GM18951 (cell line): Measurements from ENCODE around the gene ZSWIM1.

Experiments
- POLR2A ChIP-seq: IDR thresholded peaks from 4 replicates; pipeline ENCODE4 v1.6.1; 2011; ENCODE audit warnings: mild to moderate bottlenecking; ENCODE audit not compliant: insufficient read length, insufficient read depth; ENCODE audit errors: extremely low read depth
- in situ Hi-C: fragments of 300-500 bp; cut with MboI; formaldehyde crosslinking; loops from one replicate; pipeline ENCODE4 v1.12.0; 2022; ENCODE audit warnings: low sequenced_read_pairs, mixed read lengths, inconsistent platforms; ENCODE audit not compliant: unreplicated experiment

The ZSWIM1 gene

GRCh38 chr20:45887346-45887715 is 6.3 kb downstream of the ZSWIM1 start, which contains the start of gene SPATA25:
TSS of gene SPATA25 (minus strand) at chr20:45887622. CDS start at chr20:45887590, 32 bp downstream.
- in situ Hi-C loops: no loop called here
- TF ChIP-seq POLR2A: no peak

DNA sequence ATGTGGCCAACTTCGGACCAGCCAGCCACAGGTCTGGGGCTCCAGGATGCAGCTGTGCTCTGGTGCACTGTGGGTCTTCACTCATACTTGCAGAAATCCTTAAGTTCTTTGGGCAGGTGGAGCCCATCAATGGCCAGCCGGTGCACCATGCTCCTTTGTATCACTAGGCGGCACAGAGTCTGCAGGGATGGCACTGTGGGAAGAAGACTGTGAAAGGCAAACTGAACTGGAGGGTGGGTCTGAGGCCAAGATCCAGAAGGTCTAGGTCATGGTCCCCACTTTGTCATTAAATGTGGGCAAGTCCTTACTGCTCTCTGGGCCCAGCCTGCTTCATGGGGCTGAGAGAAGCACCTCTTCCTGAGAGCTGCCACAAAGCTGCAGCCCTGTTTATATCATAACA is 7.7 kb downstream of the ZSWIM1 start:
- in situ Hi-C loops: no loop called here

DNA sequence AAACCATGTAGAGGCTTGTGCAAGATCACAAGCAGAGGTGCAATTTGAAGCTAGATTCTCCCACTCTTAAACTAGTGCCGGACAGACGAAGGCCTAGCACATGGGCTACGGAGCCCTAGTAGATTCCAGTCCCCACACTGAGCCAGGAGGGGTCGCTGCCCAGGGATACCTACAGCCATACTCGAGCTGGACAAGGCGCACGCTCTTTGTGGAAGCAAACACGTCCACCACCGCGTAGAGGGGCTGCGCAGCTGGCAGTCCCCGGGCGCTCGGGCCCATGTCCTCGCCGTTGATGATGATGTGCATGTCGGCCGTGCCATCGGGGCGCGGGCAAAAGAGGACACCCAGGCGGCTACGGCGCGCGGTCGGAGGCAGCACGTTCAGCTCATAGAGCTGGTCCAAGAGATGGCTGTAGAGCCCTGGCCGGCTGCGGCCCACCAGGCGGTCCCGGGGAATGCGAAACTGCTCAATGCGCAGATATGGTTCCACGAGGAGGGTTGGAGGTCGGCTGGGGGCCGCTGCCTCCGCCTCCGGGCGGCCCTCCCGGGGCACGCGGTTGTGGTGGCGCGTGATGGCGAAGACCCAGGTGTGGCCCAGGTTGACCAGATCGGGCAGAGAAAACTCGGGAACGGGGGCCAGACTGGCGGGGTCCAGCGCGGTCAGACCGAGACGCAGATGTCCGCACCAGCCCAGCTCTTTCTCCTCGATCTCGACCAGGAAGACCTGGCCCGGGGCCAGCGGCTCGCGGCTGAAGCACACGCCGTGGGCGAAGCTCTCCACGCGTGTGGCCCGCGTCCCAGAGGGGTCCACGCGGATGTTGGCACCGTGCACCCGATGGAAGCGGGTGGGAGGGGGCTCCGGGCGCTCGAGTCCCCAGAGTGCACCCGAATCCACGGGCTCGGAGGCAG is 9.3 kb downstream of the ZSWIM1 start:
- TF ChIP-seq POLR2A: peak; percentile 33
- in situ Hi-C loops: no loop called here

More for the DNA sequence above, 7.7 kb downstream of the ZSWIM1 start:
- no peak for TF ChIP-seq POLR2A

DNA sequence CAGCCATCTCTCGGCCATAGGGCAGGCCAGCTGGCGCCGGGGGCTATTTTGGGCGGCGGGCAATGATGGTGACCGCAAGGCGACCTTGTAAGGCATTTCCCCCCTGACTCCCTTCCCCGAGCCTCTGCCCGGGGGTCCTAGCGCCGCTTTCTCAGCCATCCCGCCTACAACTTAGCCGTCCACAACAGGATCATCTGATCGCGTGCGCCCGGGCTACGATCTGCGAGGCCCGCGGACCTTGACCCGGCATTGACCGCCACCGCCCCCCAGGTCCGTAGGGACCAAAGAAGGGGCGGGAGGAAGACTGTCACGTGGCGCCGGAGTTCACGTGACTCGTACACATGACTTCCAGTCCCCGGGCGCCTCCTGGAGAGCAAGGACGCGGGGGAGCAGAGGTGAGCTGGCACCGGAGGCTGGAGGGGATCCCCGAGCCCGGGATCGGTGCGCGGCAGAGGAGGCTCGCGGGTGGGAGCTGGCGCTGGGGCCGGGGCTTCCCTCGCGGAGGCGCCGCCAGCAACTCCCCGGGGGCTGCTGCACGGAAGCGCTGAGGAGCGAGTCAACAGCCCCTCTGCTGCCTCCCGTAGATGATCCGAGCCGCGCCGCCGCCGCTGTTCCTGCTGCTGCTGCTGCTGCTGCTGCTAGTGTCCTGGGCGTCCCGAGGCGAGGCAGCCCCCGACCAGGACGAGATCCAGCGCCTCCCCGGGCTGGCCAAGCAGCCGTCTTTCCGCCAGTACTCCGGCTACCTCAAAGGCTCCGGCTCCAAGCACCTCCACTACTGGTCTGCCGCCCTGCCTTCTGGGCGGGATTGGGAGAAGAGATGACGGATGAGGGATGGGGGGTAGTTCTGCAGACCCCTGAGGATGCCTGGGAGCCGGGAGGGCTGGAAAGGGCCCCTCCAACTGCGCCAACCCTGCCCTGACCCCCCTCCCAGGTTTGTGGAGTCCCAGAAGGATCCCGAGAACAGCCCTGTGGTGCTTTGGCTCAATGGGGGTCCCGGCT is 10.3 kb downstream of the ZSWIM1 start, which contains the start of the genes CTSA and NEURL2:
CTSA (plus strand) TSS at position 351 of the 999 bp plus-strand sequence; CDS start at position 585, 234 bp downstream.
NEURL2 (minus strand) TSS at position 224 of the 999 bp plus-strand sequence; CDS start at position 7, 217 bp downstream.
- in situ Hi-C loops: no loop called here
- peak; percentile 81 for TF ChIP-seq POLR2A

DNA sequence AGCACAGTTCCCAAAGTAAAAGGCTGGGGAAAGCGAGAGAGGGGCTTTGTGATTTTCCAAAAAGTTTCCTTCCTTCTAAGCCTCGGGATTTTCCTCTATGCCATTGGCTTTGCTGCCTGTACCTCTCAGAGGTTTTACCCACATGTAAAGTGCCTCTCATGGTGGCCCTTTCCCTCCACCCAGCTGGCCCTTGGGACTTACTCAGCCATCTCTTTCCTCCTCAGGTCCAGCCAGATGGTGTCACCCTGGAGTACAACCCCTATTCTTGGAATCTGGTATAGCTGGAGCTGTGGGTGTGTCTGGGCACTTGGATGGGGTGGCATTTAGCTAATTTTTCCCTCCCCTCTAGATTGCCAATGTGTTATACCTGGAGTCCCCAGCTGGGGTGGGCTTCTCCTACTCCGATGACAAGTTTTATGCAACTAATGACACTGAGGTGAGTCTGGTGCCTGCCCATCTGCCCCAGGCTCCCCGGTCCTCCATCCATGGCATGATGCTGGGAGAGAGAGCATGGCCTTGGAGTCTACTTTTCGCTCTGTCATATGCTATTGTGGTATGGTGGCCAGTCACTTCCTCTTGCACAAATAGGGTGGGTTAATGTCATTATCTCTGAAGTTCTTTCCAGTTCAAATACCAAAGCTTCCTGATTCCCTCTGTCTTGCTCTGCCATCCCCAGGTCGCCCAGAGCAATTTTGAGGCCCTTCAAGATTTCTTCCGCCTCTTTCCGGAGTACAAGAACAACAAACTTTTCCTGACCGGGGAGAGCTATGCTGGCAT is 11.2 kb downstream of the ZSWIM1 start:
- in situ Hi-C loops: no loop called here
- no peak for TF ChIP-seq POLR2A

GRCh38 chr20:45892828-45893500 is 11.9 kb downstream of the ZSWIM1 start:
- no peak for TF ChIP-seq POLR2A
- in situ Hi-C loops: no loop called here

GRCh38 chr20:45893831-45894230 is 12.8 kb downstream of the ZSWIM1 start:
- in situ Hi-C loops: no loop called here
- no peak for TF ChIP-seq POLR2A

DNA sequence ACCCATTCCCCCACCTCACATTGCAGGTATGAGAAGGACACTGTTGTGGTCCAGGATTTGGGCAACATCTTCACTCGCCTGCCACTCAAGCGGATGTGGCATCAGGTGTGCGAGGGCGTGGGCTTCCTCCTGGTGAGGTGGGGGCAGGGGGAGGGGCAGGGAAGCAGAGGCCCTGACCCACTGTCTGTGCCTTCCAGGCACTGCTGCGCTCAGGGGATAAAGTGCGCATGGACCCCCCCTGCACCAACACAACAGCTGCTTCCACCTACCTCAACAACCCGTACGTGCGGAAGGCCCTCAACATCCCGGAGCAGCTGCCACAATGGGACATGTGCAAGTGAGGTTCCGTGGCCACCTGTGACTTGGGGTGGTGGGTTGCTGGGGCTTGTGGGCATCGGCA is 13.8 kb downstream of the ZSWIM1 start:
- TF ChIP-seq POLR2A: no peak
- in situ Hi-C loops: no loop called here

DNA sequence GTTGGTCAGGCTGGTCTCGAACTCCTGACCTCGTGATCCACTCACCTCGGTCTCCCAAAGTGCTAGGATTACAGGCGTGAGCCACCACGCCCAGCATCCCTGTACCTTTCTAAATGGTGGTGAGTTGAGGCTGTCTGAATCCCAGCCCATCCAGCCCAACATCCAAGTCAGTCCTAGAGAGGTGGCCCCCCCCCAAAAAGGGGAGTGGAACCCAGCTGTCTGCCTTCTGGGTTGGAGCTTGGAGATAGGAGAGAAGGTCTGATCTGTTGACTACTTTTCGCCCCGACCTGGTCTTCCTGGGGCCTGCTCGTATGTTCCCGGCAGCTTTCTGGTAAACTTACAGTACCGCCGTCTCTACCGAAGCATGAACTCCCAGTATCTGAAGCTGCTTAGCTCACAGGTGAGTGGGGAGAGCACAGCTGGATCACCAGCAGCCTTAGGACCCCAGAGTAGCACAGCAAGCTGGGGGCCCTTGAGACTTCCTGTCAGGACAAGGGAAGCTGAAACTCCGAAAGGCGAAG is 15.7 kb downstream of the ZSWIM1 start:
- no peak for TF ChIP-seq POLR2A
- in situ Hi-C loops: no loop called here

DNA sequence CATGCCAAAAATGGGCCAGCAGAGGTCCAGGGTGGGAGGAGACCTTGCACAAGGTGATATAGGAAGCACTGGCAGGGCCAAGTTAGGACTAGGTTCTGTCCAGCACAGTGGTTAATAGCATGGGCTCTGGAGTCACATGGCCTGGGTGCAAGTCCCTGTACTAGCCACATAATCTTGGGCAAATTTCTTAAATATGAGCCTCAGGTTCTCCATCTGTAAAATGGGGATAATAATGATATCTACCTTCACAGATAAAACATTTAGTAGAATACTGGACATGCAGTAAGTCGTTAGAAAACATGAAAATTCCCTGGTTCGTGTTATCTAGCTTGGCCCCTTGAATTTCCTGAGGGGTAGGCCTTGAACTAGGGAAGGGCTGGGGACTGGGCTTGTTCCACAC is 16.3 kb downstream of the ZSWIM1 start:
- TF ChIP-seq POLR2A: no peak
- in situ Hi-C loops: no loop called here

GRCh38 chr20:45897692-45898091 is 16.7 kb downstream of the ZSWIM1 start:
- no peak for TF ChIP-seq POLR2A
- in situ Hi-C loops: no loop called here

DNA sequence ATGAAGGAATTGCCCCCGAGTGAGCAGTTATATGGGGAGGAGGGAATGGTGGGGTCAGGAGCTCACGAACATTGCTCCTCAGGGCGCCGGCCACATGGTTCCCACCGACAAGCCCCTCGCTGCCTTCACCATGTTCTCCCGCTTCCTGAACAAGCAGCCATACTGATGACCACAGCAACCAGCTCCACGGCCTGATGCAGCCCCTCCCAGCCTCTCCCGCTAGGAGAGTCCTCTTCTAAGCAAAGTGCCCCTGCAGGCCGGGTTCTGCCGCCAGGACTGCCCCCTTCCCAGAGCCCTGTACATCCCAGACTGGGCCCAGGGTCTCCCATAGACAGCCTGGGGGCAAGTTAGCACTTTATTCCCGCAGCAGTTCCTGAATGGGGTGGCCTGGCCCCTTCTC is 17.3 kb downstream of the ZSWIM1 start:
- no peak for TF ChIP-seq POLR2A
- in situ Hi-C loops: no loop called here
